ENCODE data around the gene SLC22A16.

The SLC22A16 gene

GRCh38 chr6:110399219-110400071, 77.0 kb downstream of the SLC22A16 start:
- DNase-seq = no peak

GRCh38 chr6:110398778-110399177, 77.6 kb downstream of the SLC22A16 start:
- DNase-seq = peak; percentile 29

GRCh38 chr6:110395221-110395620, 81.2 kb downstream of the SLC22A16 start:
- no peak for DNase-seq

- DNase-seq = no peak
These were observed 82.0 kb downstream of the SLC22A16 start for GRCh38 chr6:110394409-110394808.

GRCh38 chr6:110392727-110393126, 83.7 kb downstream of the SLC22A16 start:
- DNase-seq = no peak

GRCh38 chr6:110390404-110390803, 86.0 kb downstream of the SLC22A16 start:
- no peak for DNase-seq

- no peak for DNase-seq
These were observed 86.6 kb downstream of the SLC22A16 start for GRCh38 chr6:110389689-110390382.

GRCh38 chr6:110387986-110388385, 88.4 kb downstream of the SLC22A16 start:
- DNase-seq = no peak

- DNase-seq = no peak
These were observed 91.0 kb downstream of the SLC22A16 start for GRCh38 chr6:110385458-110385863.

GRCh38 chr6:110378552-110378951, 97.9 kb downstream of the SLC22A16 start:
- DNase-seq = no peak
